ENCODE measurements around the gene XK.
"Not testable (repeated sequence)": the region's sequence is repeated elsewhere in the genome, so short reads cannot be mapped to it uniquely, and the experiment has no call there.

Gene XK

DNA sequence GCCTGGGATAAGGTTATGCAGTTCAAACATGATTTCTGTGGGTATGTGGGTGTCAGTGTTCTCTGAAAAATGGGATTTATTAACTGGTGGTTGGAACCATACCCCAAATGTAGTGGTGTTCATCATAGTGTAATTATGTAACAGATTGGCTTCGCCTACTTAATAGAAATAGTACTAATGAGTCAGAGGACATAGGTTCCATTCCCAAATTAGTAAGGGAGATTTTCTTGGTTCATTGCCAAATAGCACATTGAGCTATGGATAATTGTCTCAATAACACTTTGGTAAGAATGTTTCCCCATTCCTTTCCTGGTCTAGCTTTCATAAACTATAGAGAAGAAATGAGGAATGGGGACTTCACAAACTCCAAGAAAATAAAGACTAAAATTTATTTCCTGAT, 73.8 kb downstream of the XK start:
- Histone ChIP-seq H3K9me3 (ENCODE audit: control extremely low read depth in 1 of 5, control insufficient read depth in 4 of 5, insufficient read depth in 2 of 5, low read depth in 1 of 5, low read length in 4 of 5) (no peaks in the 10 kb centered on the region), H3K36me3 (ENCODE audit: control insufficient read depth in 4 of 4, insufficient read depth in 4 of 4, low read length in 3 of 4) (no peaks in the 10 kb centered on the region), H3K27ac (ENCODE audit: insufficient read depth in 1 of 2, low read depth in 1 of 2, low read length in 2 of 2, poor library complexity in 1 of 2, severe bottlenecking in 2 of 2) (no peak overlapping the region), H3K4me3 (ENCODE audit: control insufficient read depth in 1 of 7, extremely low read depth in 1 of 7, insufficient read depth in 4 of 7, low read depth in 2 of 7, low read length in 6 of 7) (no peak overlapping the region), H3K4me1 (ENCODE audit: control extremely low read depth in 1 of 4, control insufficient read depth in 4 of 4, insufficient read depth in 4 of 4, low read length in 3 of 4) (peaks cover 17 to 33% (median 20%) of the 10 kb centered on the region in 4 experiments), H3K27me3 (replicated peaks in 2 of 5; ENCODE audit: control insufficient read depth in 4 of 5, insufficient read depth in 5 of 5, low read length in 4 of 5) (no peaks in the 10 kb centered on the region)
- DNase-seq, result no peak
- POLR2A ChIA-PET, result no interaction called here
- WGBS (ENCODE audit: insufficient coverage), result no CpG with 5 or more reads among the region's 1 CpG
- CTCF ChIA-PET, result interaction anchor here (0.8 kb wide), 1 partner anchor 66 kb away, joined by 3 read pairs; no protein-coding TSS in a partner anchor

DNA sequence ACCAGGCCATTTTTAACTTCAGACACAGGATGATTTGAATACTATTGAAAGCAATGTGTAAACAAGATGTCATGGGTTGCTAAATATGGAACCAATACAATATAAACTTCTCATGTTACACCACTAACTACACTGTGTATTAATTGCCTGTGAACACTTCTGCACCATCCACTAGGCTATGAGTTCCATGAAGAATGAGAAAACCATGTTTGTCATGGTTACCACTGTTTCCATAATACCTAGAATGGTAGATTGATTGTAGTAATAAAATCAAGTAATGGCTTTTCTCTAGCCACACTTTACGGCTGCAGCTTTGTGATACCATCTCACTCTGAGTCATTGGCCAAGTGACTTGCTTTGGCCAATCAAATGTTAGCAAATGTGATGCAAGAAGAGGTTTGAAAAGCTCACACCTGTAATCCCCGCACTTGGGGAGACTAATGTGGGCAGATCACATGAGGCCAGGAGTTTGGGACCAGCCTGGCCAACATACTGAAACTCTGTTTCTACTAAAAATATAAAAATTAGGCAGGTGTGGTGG, 74.4 kb downstream of the XK start:
- peak in 2 of 3 donors; percentile 14 to 46 for DNase-seq
- H3K36me3 ChIP-seq (ENCODE audit: control insufficient read depth in 4 of 4, insufficient read depth in 4 of 4, low read length in 3 of 4), result no peaks in the 10 kb centered on the region
- H3K27me3 ChIP-seq (replicated peaks in 2 of 5; ENCODE audit: control insufficient read depth in 4 of 5, insufficient read depth in 5 of 5, low read length in 4 of 5), result no peaks in the 10 kb centered on the region
- POLR2A ChIA-PET, result no interaction called here
- H3K4me3 ChIP-seq (ENCODE audit: control insufficient read depth in 1 of 7, extremely low read depth in 1 of 7, insufficient read depth in 4 of 7, low read depth in 2 of 7, low read length in 6 of 7), result no peak overlapping the region
- CTCF ChIA-PET, result interaction anchor here (0.8 to 1.0 kb wide), 2 partner anchors 21 to 66 kb away, joined by 3 to 4 read pairs; no protein-coding TSS in a partner anchor
- no peaks in the 10 kb centered on the region for H3K9me3 ChIP-seq (ENCODE audit: control extremely low read depth in 1 of 5, control insufficient read depth in 4 of 5, insufficient read depth in 2 of 5, low read depth in 1 of 5, low read length in 4 of 5)
- H3K4me1 ChIP-seq (ENCODE audit: control extremely low read depth in 1 of 4, control insufficient read depth in 4 of 4, insufficient read depth in 4 of 4, low read length in 3 of 4), result peaks cover 11 to 30% (median 15%) of the 10 kb centered on the region in 4 experiments
- WGBS (ENCODE audit: insufficient coverage), result 100% methylated on average over 2 of the region's 2 CpGs
- H3K27ac ChIP-seq (ENCODE audit: insufficient read depth in 1 of 2, low read depth in 1 of 2, low read length in 2 of 2, poor library complexity in 1 of 2, severe bottlenecking in 2 of 2), result no peak overlapping the region

DNA sequence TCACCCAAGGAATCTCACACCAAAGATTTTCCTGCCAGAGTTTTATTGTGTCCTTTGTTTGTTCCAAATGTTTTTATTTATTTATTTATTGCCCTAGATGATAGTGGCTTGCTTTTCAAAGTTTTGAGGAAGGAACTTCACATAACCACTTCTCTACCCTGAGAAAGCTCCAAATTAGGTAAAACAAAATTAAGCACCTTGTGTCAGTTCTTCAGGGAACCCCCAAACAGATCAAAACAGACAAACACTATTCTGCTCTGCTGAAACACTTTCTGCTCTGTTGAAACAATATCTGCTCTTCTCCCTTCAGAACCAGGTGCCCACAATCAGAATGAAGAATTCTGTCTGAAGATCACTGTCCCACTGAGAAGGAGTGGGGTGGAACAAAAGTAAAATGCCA, 77.8 kb downstream of the XK start:
- Histone ChIP-seq H3K27me3 (replicated peaks in 2 of 5; ENCODE audit: control insufficient read depth in 4 of 5, insufficient read depth in 5 of 5, low read length in 4 of 5) (no peaks in the 10 kb centered on the region), H3K9me3 (ENCODE audit: control extremely low read depth in 1 of 5, control insufficient read depth in 4 of 5, insufficient read depth in 2 of 5, low read depth in 1 of 5, low read length in 4 of 5) (no peaks in the 10 kb centered on the region), H3K27ac (ENCODE audit: insufficient read depth in 1 of 2, low read depth in 1 of 2, low read length in 2 of 2, poor library complexity in 1 of 2, severe bottlenecking in 2 of 2) (no peak overlapping the region), H3K4me1 (ENCODE audit: control extremely low read depth in 1 of 4, control insufficient read depth in 4 of 4, insufficient read depth in 4 of 4, low read length in 3 of 4) (peaks cover 3 to 38% (median 16%) of the 10 kb centered on the region in 4 experiments), H3K4me3 (ENCODE audit: control insufficient read depth in 1 of 7, extremely low read depth in 1 of 7, insufficient read depth in 4 of 7, low read depth in 2 of 7, low read length in 6 of 7) (no peak overlapping the region), H3K36me3 (ENCODE audit: control insufficient read depth in 4 of 4, insufficient read depth in 4 of 4, low read length in 3 of 4) (no peaks in the 10 kb centered on the region)
- ChIA-PET POLR2A (no interaction called here), CTCF (interaction anchor here (0.6 to 1.1 kb wide), 3 partner anchors 13 to 66 kb away, joined by 3 to 4 read pairs (median 3); no protein-coding TSS in a partner anchor)
- peak in 2 of 3 donors; percentile 35 to 48 for DNase-seq

DNA sequence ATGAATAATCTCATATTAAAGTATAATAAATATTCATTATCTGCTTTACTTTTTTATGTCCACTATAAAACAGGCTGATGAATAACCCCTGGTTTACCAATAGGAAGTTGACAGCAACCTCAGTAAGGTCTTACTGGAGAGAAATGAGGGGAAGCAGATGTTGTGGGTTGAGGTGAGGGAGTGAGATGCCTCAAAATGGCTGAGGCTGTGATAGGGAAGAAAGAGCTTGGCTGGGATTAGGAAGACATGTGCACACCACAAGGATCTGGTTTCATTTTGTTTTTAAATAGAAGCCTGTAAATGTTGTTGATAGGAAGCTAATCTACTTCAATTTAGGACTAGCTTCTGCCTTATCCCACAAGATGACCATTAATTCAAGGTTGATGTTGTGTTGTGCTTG, 79.9 kb downstream of the XK start:
- no peak overlapping the region for H3K27ac ChIP-seq (ENCODE audit: insufficient read depth in 1 of 2, low read depth in 1 of 2, low read length in 2 of 2, poor library complexity in 1 of 2, severe bottlenecking in 2 of 2)
- no peaks in the 10 kb centered on the region for H3K36me3 ChIP-seq (ENCODE audit: control insufficient read depth in 4 of 4, insufficient read depth in 4 of 4, low read length in 3 of 4)

DNA sequence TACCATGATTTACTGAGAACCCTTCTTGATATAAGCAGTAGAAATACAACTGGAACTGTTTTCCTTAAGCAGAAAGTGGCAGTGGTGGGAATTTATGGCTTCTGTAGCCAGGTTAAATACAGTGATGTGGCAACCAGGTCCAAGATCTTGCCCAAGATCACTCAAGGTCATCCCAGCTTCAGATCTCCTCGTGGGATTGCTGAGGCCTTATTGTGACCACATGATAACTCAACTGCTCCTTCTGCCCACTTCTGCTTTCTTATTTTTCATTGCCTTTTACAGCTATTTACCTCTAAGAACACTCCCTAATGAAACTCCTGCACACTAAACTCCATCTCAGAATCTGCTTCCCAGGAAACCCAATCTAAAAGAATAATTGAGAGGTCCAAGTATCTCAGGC, 81.8 kb downstream of the XK start:
- ChIA-PET POLR2A (no interaction called here), CTCF (interaction anchor here (1.5 kb wide), 1 partner anchor 9 kb away, joined by 4 read pairs; no protein-coding TSS in a partner anchor)
- Histone ChIP-seq H3K27me3 (replicated peaks in 2 of 5; ENCODE audit: control insufficient read depth in 4 of 5, insufficient read depth in 5 of 5, low read length in 4 of 5) (no peaks in the 10 kb centered on the region), H3K27ac (ENCODE audit: insufficient read depth in 1 of 2, low read depth in 1 of 2, low read length in 2 of 2, poor library complexity in 1 of 2, severe bottlenecking in 2 of 2) (no peak overlapping the region), H3K9me3 (ENCODE audit: control extremely low read depth in 1 of 5, control insufficient read depth in 4 of 5, insufficient read depth in 2 of 5, low read depth in 1 of 5, low read length in 4 of 5) (no peaks in the 10 kb centered on the region), H3K4me1 (ENCODE audit: control extremely low read depth in 1 of 4, control insufficient read depth in 4 of 4, insufficient read depth in 4 of 4, low read length in 3 of 4) (peaks cover 3 to 38% (median 16%) of the 10 kb centered on the region in 4 experiments), H3K4me3 (ENCODE audit: control insufficient read depth in 1 of 7, extremely low read depth in 1 of 7, insufficient read depth in 4 of 7, low read depth in 2 of 7, low read length in 6 of 7) (no peak overlapping the region), H3K36me3 (ENCODE audit: control insufficient read depth in 4 of 4, insufficient read depth in 4 of 4, low read length in 3 of 4) (no peaks in the 10 kb centered on the region)
- WGBS (ENCODE audit: insufficient coverage), result 17% methylated on average over 1 of the region's 1 CpG
- peak in 2 of 3 donors; percentile 43 to 65 for DNase-seq

More for the DNA sequence above, 79.9 kb downstream of the XK start:
- ChIA-PET CTCF (no interaction called here), POLR2A (no interaction called here)
- H3K27me3 ChIP-seq (replicated peaks in 2 of 5; ENCODE audit: control insufficient read depth in 4 of 5, insufficient read depth in 5 of 5, low read length in 4 of 5), result no peaks in the 10 kb centered on the region
- H3K4me3 ChIP-seq (ENCODE audit: control insufficient read depth in 1 of 7, extremely low read depth in 1 of 7, insufficient read depth in 4 of 7, low read depth in 2 of 7, low read length in 6 of 7), result no peak overlapping the region
- peak; percentile 76 to 97 (median 93) for DNase-seq
- H3K4me1 ChIP-seq (ENCODE audit: control extremely low read depth in 1 of 4, control insufficient read depth in 4 of 4, insufficient read depth in 4 of 4, low read length in 3 of 4), result peaks cover 3 to 38% (median 16%) of the 10 kb centered on the region in 4 experiments
- H3K9me3 ChIP-seq (ENCODE audit: control extremely low read depth in 1 of 5, control insufficient read depth in 4 of 5, insufficient read depth in 2 of 5, low read depth in 1 of 5, low read length in 4 of 5), result no peaks in the 10 kb centered on the region

DNA sequence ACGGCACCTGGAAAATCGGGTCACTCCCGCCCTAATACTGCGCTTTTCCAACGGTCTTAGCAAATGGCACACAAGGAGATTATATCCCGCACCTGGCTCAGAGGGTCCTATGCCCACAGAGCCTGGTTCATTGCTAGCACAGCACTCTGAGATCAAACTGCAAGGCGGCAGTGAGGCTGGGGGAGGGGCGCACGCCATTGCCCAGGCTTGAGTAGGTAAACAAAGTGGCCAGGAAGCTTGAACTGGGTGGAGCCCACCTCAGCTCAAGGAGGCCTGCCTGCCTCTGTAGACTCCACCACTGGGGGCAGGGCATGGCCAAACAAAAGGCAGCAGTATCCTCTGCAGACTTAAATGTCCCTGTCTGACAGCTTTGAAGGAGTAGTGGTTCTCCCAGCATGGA, 83.3 kb downstream of the XK start:
- H3K9me3 ChIP-seq (ENCODE audit: control extremely low read depth in 1 of 5, control insufficient read depth in 4 of 5, insufficient read depth in 2 of 5, low read depth in 1 of 5, low read length in 4 of 5); DNase-seq; H3K27ac ChIP-seq (ENCODE audit: insufficient read depth in 1 of 2, low read depth in 1 of 2, low read length in 2 of 2, poor library complexity in 1 of 2, severe bottlenecking in 2 of 2); POLR2A ChIA-PET; H3K27me3 ChIP-seq (replicated peaks in 2 of 5; ENCODE audit: control insufficient read depth in 4 of 5, insufficient read depth in 5 of 5, low read length in 4 of 5); CTCF ChIA-PET; H3K4me3 ChIP-seq (ENCODE audit: control insufficient read depth in 1 of 7, extremely low read depth in 1 of 7, insufficient read depth in 4 of 7, low read depth in 2 of 7, low read length in 6 of 7); H3K36me3 ChIP-seq (ENCODE audit: control insufficient read depth in 4 of 4, insufficient read depth in 4 of 4, low read length in 3 of 4): not testable (repeated sequence)
- over 99% methylated on average over 8 of the region's 9 CpGs for WGBS (ENCODE audit: insufficient coverage)
- H3K4me1 ChIP-seq (ENCODE audit: control extremely low read depth in 1 of 4, control insufficient read depth in 4 of 4, insufficient read depth in 4 of 4, low read length in 3 of 4), result peaks cover 0 to 29% (median 12%) of the 10 kb centered on the region in 4 experiments

DNA sequence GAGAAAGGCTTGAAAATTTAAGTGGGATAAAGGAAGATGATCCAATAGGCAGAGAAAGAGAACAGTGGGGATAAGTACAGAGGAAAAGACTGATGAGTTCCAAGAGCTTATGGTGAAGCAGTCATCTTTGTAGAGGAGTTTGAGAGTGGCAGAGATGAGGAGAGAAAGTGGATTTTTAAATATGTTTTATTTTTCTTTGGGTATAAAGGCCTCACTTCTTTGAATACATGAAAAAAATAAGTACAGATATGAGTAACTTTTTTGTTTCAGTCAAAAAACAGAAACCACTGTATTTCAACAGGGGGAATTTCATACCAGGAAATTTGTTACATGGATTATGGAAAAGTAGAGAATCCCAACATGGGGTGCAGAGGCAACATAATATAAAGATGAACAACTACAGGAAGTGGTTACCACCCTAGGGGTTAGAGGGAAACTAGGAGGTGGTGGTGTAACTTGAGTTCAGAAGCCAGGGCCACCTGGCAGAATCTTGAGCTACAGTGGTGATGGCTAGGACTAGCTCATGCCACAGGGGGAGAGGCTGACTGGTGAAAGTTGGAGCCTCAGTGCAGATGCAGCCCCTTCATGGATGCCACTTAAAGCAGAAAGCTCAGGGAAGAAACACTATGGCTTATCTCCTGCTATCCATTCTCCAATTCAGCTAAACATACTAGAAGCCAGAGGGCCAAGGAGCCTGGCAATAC, 90.8 kb downstream of the XK start:
- CTCF ChIA-PET, result interaction anchor here (0.9 to 1.2 kb wide), 4 partner anchors 9 to 52 kb away, joined by 3 to 4 read pairs (median 4); no protein-coding TSS in a partner anchor
- H3K36me3 ChIP-seq (ENCODE audit: control insufficient read depth in 4 of 4, insufficient read depth in 4 of 4, low read length in 3 of 4), result no peaks in the 10 kb centered on the region
- POLR2A ChIA-PET, result no interaction called here
- H3K9me3 ChIP-seq (ENCODE audit: control extremely low read depth in 1 of 5, control insufficient read depth in 4 of 5, insufficient read depth in 2 of 5, low read depth in 1 of 5, low read length in 4 of 5), result no peaks in the 10 kb centered on the region
- peak in 2 of 3 donors; percentile 20 to 33 for DNase-seq
- no peaks in the 10 kb centered on the region for H3K27me3 ChIP-seq (replicated peaks in 2 of 5; ENCODE audit: control insufficient read depth in 4 of 5, insufficient read depth in 5 of 5, low read length in 4 of 5)
- H3K4me1 ChIP-seq (ENCODE audit: control extremely low read depth in 1 of 4, control insufficient read depth in 4 of 4, insufficient read depth in 4 of 4, low read length in 3 of 4), result peaks cover 4 to 11% (median 8%) of the 10 kb centered on the region in 4 experiments
- H3K27ac ChIP-seq (ENCODE audit: insufficient read depth in 1 of 2, low read depth in 1 of 2, low read length in 2 of 2, poor library complexity in 1 of 2, severe bottlenecking in 2 of 2), result no peak overlapping the region
- no peak overlapping the region for H3K4me3 ChIP-seq (ENCODE audit: control insufficient read depth in 1 of 7, extremely low read depth in 1 of 7, insufficient read depth in 4 of 7, low read depth in 2 of 7, low read length in 6 of 7)
